Neural progenitor cell (in vitro differentiated cells): Measurements from ENCODE around the gene TFAM. TPM values are rescaled to one million over a fixed set of nuclear protein-coding genes. Genes with fewer than 3 reads are reported as not detected.

Source experiments
- DNase-seq: peaks from one replicate; pipeline ENCODE4 v3.0.0-alpha.2; 2016; ENCODE audit warnings: low spot score
- H2AFZ ChIP-seq: fragments of 200-600 bp; sonication (generic); replicated peaks from 2 replicates; pipeline ENCODE4 v1.6.1; 2016; ENCODE audit warnings: antibody characterized with exemption
- H3F3A ChIP-seq: fragments of 200-600 bp; sonication (generic); 2 replicates; pipeline ENCODE4 v1.6.1; 2016; ENCODE audit warnings: antibody characterized with exemption, low read depth
- H3K27ac ChIP-seq: fragments of 200-600 bp; sonication (generic); 2 replicates; pipeline ENCODE4 v1.5.1; 2016; ENCODE audit warnings: mild to moderate bottlenecking
- H3K27me3 ChIP-seq: fragments of 200-600 bp; sonication (generic); 2 replicates; pipeline ENCODE4 v1.6.1; 2016; ENCODE audit warnings: mild to moderate bottlenecking, moderate library complexity
- H3K36me3 ChIP-seq: fragments of 200-600 bp; sonication (generic); 2 replicates; pipeline ENCODE4 v1.5.1; 2016
- H3K4me1 ChIP-seq: fragments of 200-600 bp; sonication (generic); 2 replicates; pipeline ENCODE4 v1.6.1; 2016; ENCODE audit warnings: mixed run types
- H3K4me2 ChIP-seq: fragments of 200-600 bp; sonication (generic); 2 replicates; pipeline ENCODE4 v1.6.1; 2016
- H3K4me3 ChIP-seq: fragments of 200-600 bp; sonication (generic); 2 replicates; pipeline ENCODE4 v1.5.1; 2016
- H3K79me2 ChIP-seq: fragments of 200-600 bp; sonication (generic); 2 replicates; pipeline ENCODE4 v1.6.1; 2016; ENCODE audit warnings: low read depth
- H3K9ac ChIP-seq: fragments of 200-600 bp; sonication (generic); 2 replicates; pipeline ENCODE4 v1.6.1; 2016
- H3K9me3 ChIP-seq: fragments of 200-600 bp; sonication (generic); 2 replicates; pipeline ENCODE4 v1.5.1; 2016; ENCODE audit warnings: low read depth
- H4K20me1 ChIP-seq: fragments of 200-600 bp; sonication (generic); 2 replicates; pipeline ENCODE4 v1.6.1; 2016; ENCODE audit warnings: low read depth
- H3K27ac Mint-ChIP-seq: 3 replicates; pipeline ENCODE4 v1.8.0; 2021; ENCODE audit warnings: mixed read lengths
- H3K27me3 Mint-ChIP-seq: 2 replicates; pipeline ENCODE4 v1.8.0; 2022; ENCODE audit warnings: low read depth, mild to moderate bottlenecking, inconsistent platforms, moderate library complexity, mixed read lengths; ENCODE audit not compliant: insufficient read depth
- H3K36me3 Mint-ChIP-seq: 3 replicates; pipeline ENCODE4 v1.8.0; 2021; ENCODE audit warnings: mixed read lengths
- H3K4me1 Mint-ChIP-seq: 3 replicates; pipeline ENCODE4 v1.8.0; 2021; ENCODE audit warnings: mixed read lengths
- H3K4me3 Mint-ChIP-seq: 3 replicates; pipeline ENCODE4 v1.8.0; 2021; ENCODE audit warnings: mild to moderate bottlenecking, moderate library complexity, mixed read lengths
- H3K9me3 Mint-ChIP-seq: 3 replicates; pipeline ENCODE4 v1.8.0; 2020; ENCODE audit warnings: mixed read lengths
- CTCF ChIP-seq: fragments of 200-600 bp; sonication (generic); IDR thresholded peaks from 2 replicates; pipeline ENCODE4 v1.5.1; 2017; ENCODE audit warnings: antibody characterized with exemption, mild to moderate bottlenecking
- EZH2 ChIP-seq: fragments of 200-600 bp; sonication (generic); IDR thresholded peaks from 2 replicates; pipeline ENCODE4 v1.6.1; 2017; ENCODE audit warnings: antibody characterized with exemption, mild to moderate bottlenecking, moderate library complexity
- EZH2phosphoT487 ChIP-seq: fragments of 200-600 bp; sonication (generic); IDR thresholded peaks from 2 replicates; pipeline ENCODE4 v1.6.1; 2017; ENCODE audit warnings: antibody characterized with exemption
- total RNA-seq: library from RNA; depleted of rRNA; stranded (reverse); fragments of >200 nt; gene quantifications from 2 replicates; pipeline ENCODE4 v1.2.3, GENCODE V29; 2015; ENCODE audit warnings: low replicate concordance

TFAM gene
- total RNA-seq, 1 donor from 2014 or later = 61.2 TPM

- Histone ChIP-seq H4K20me1 (no peaks in the 10 kb centered on the region), H2AFZ (no peak overlapping the region), H3K36me3 (peaks cover 6% of the 10 kb centered on the region), H3K4me1 (no peaks in the 10 kb centered on the region), H3K79me2 (no peaks in the 10 kb centered on the region), H3K4me3 (no peak overlapping the region), H3K27me3 (no peaks in the 10 kb centered on the region), H3K9ac (no peak overlapping the region), H3K9me3 (no peaks in the 10 kb centered on the region), H3F3A (no peaks in the 10 kb centered on the region), H3K27ac (no peak overlapping the region), H3K4me2 (no peak overlapping the region)
- no peak overlapping the region for H3K4me3 Mint-ChIP-seq
- H3K27me3 Mint-ChIP-seq = no peaks in the 10 kb centered on the region
- no peaks in the 10 kb centered on the region for H3K9me3 Mint-ChIP-seq
- no peaks in the 10 kb centered on the region for H3K4me1 Mint-ChIP-seq
- no peak for TF ChIP-seq EZH2
- no peak for TF ChIP-seq CTCF
- TF ChIP-seq EZH2phosphoT487 = no peak
- H3K27ac Mint-ChIP-seq = no peak overlapping the region
- DNase-seq = no peak
- no peaks in the 10 kb centered on the region for H3K36me3 Mint-ChIP-seq
These were observed 12.4 kb upstream of the TFAM start for GRCh38 chr10:58372607-58373441.

GRCh38 chr10:58373442-58373827 lies 11.8 kb upstream of the TFAM start:
- H3K27ac ChIP-seq = no peak overlapping the region
- H4K20me1 ChIP-seq = no peaks in the 10 kb centered on the region
- H3K4me3 Mint-ChIP-seq = no peak overlapping the region
- H3K27me3 ChIP-seq = no peaks in the 10 kb centered on the region
- H2AFZ ChIP-seq = no peak overlapping the region
- H3K9me3 Mint-ChIP-seq = no peaks in the 10 kb centered on the region
- H3K36me3 Mint-ChIP-seq = no peaks in the 10 kb centered on the region
- no peaks in the 10 kb centered on the region for H3F3A ChIP-seq
- no peaks in the 10 kb centered on the region for H3K27me3 Mint-ChIP-seq
- H3K4me3 ChIP-seq = no peak overlapping the region
- H3K27ac Mint-ChIP-seq = no peak overlapping the region
- H3K4me1 Mint-ChIP-seq = no peaks in the 10 kb centered on the region
- DNase-seq = no peak
- H3K9ac ChIP-seq = no peak overlapping the region
- H3K4me1 ChIP-seq = no peaks in the 10 kb centered on the region
- no peaks in the 10 kb centered on the region for H3K9me3 ChIP-seq
- H3K79me2 ChIP-seq = no peaks in the 10 kb centered on the region
- TF ChIP-seq CTCF = no peak
- no peak for TF ChIP-seq EZH2
- no peak for TF ChIP-seq EZH2phosphoT487
- H3K36me3 ChIP-seq = peaks cover 6% of the 10 kb centered on the region
- H3K4me2 ChIP-seq = no peak overlapping the region

- H3K4me1 ChIP-seq = peaks cover 8% of the 10 kb centered on the region
- no peaks in the 10 kb centered on the region for H3K9me3 ChIP-seq
- peaks cover 23% of the 10 kb centered on the region for H3K79me2 ChIP-seq
- H3F3A ChIP-seq = peaks cover 18% of the 10 kb centered on the region
- no peak overlapping the region for H3K9ac ChIP-seq
- H3K27ac ChIP-seq = no peak overlapping the region
- no peak overlapping the region for H3K4me2 ChIP-seq
- DNase-seq = no peak
- peaks cover 18% of the 10 kb centered on the region for H3K4me1 Mint-ChIP-seq
- no peaks in the 10 kb centered on the region for H3K36me3 ChIP-seq
- H3K9me3 Mint-ChIP-seq = no peaks in the 10 kb centered on the region
- H3K4me3 ChIP-seq = no peak overlapping the region
- H3K27me3 Mint-ChIP-seq = peaks cover 2% of the 10 kb centered on the region
- H3K36me3 Mint-ChIP-seq = peaks cover 3% of the 10 kb centered on the region
- peaks cover 20% of the 10 kb centered on the region for H4K20me1 ChIP-seq
- peaks cover 3% of the 10 kb centered on the region for H3K27me3 ChIP-seq
- H2AFZ ChIP-seq = no peak overlapping the region
- TF ChIP-seq EZH2phosphoT487 (no peak), EZH2 (no peak), CTCF (no peak)
- H3K27ac Mint-ChIP-seq = no peak overlapping the region
- H3K4me3 Mint-ChIP-seq = no peak overlapping the region
These were observed 2.7 kb upstream of the TFAM start for GRCh38 chr10:58382489-58382995.
